Measurements from ENCODE around the gene NASP. TPM values are rescaled to one million over a fixed set of nuclear protein-coding genes. Genes with fewer than 3 reads are reported as not detected.

The NASP gene
- total and polyA plus RNA-seq, 10 donors, result 85.1 to 151 (median 117) TPM

DNA sequence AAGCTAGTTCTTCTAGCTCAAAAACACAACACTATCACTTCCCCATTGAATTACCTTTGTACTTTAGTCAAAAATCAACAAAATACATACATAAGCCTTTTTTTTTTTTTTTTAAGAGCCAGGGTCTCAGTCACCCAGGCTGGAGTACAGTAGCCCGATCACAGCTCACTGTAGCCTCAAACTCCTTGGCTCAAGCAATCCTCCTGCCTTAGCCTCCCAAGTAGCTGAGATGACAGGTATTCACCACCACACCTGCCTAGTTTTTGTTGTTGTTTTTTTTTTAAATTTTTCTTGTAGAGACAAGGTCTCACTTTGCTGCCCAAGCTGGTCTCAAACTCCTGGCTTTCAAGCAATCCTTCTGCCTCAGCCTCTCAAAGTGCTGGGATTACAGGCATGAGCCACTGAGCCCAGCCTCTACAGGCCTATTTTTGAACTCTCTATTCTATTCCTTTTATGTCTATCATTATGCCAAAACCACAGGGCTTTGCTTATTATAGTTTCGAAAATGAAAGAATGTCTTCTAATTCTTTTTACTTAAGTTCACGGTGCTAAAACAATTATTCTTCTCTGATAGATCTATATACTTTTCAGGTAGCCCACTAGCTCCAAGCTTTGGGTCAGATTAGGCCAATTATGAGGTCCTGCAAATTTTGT, 72.9 kb downstream of the NASP start:
- Histone ChIP-seq H3K4me3 (no peak overlapping the region), H3K27ac (no peak overlapping the region), H3K27me3 (replicated peaks in 1 of 7) (no peaks in the 10 kb centered on the region), H3K4me1 (peaks cover 0 to 5% (median 0%) of the 10 kb centered on the region in 6 donors), H3K36me3 (peaks cover 9 to 100% (median 88%) of the 10 kb centered on the region in 6 donors), H3K9me3 (no peaks in the 10 kb centered on the region)
- 92 to 97% (median 94%) methylated on average over 3 of the region's 3 CpGs for WGBS, 5 donors
- intact Hi-C loops (cut with DNase I; ENCODE audit: low total_unique reads), result no loop called here
- no peak for DNase-seq
- TF ChIP-seq, protein P1, sequence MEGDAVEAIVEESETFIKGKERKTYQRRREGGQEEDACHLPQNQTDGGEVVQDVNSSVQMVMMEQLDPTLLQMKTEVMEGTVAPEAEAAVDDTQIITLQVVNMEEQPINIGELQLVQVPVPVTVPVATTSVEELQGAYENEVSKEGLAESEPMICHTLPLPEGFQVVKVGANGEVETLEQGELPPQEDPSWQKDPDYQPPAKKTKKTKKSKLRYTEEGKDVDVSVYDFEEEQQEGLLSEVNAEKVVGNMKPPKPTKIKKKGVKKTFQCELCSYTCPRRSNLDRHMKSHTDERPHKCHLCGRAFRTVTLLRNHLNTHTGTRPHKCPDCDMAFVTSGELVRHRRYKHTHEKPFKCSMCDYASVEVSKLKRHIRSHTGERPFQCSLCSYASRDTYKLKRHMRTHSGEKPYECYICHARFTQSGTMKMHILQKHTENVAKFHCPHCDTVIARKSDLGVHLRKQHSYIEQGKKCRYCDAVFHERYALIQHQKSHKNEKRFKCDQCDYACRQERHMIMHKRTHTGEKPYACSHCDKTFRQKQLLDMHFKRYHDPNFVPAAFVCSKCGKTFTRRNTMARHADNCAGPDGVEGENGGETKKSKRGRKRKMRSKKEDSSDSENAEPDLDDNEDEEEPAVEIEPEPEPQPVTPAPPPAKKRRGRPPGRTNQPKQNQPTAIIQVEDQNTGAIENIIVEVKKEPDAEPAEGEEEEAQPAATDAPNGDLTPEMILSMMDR (IDR thresholded peaks at IDR 0.05 in 8 of 11, conservative IDR thresholded peaks at IDR 0.05 in 3 of 11), result no peak
- TF ChIP-seq POLR2AphosphoS5 (IDR thresholded peaks at IDR 0.05) (no peak), POLR2A (IDR thresholded peaks at IDR 0.05) (no peak)

DNA sequence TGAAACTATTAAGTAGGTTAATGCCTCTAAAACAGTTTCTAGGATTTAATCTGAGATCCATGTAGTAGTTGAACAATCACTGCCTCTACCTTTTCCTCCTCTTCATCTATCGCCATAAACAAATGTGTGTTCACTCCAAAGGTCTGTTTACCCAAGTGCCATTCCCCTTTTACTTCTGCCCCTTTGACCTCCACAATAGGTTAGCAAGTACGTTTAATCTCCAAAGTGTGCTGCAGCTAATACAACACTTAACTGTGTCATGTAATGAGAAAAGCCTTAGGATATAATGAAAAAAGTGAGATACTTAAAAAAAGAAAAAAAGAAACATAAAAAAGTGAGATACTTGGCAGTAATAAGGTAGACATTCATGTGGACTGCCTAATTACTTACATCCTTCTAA, 74.3 kb downstream of the NASP start:
- no peak for DNase-seq
- intact Hi-C loops (cut with DNase I; ENCODE audit: low total_unique reads), result no loop called here
- no peak overlapping the region for H3K4me3 ChIP-seq
- WGBS, 5 donors, result 85 to 90% (median 87%) methylated on average over 2 of the region's 2 CpGs
- H3K27ac ChIP-seq, result no peak overlapping the region
- no peaks in the 10 kb centered on the region for H3K9me3 ChIP-seq
- no peaks in the 10 kb centered on the region for H3K27me3 ChIP-seq (replicated peaks in 1 of 7)
- TF ChIP-seq POLR2A (IDR thresholded peaks at IDR 0.05) (no peak), POLR2AphosphoS5 (IDR thresholded peaks at IDR 0.05) (no peak)
- TF ChIP-seq, protein P1 (IDR thresholded peaks at IDR 0.05 in 8 of 11, conservative IDR thresholded peaks at IDR 0.05 in 3 of 11), result no peak
- H3K36me3 ChIP-seq, result peaks cover 9 to 91% (median 74%) of the 10 kb centered on the region in 6 donors
- H3K4me1 ChIP-seq, result peaks cover 0 to 14% (median 2%) of the 10 kb centered on the region in 6 donors

DNA sequence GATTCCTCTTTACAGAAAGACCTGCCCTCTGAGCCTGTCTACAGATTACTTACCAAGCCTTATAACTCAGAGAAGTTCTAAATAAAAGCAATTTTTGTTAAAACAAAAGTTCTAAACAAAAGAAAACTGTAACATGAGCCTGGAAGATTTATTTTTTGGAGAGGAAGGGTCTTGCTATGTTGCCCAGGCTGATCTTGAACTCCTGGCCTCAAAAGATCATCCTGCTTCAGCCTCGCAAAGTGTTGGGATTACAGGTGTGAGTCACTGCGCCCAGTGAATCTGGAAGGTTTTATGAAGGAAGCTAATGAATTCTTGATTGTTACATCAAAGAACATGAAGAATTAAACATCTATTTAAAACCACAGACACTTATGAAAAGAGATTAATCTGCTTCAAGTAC, 75.4 kb downstream of the NASP start:
- no peaks in the 10 kb centered on the region for H3K9me3 ChIP-seq
- peaks cover 9 to 84% (median 63%) of the 10 kb centered on the region in 6 donors for H3K36me3 ChIP-seq
- no peak overlapping the region for H3K27ac ChIP-seq
- DNase-seq, result no peak
- H3K27me3 ChIP-seq (replicated peaks in 1 of 7), result no peaks in the 10 kb centered on the region
- peaks cover 0 to 20% (median 2%) of the 10 kb centered on the region in 6 donors for H3K4me1 ChIP-seq
- TF ChIP-seq, protein P1 (IDR thresholded peaks at IDR 0.05 in 8 of 11, conservative IDR thresholded peaks at IDR 0.05 in 3 of 11), result no peak
- TF ChIP-seq POLR2AphosphoS5 (IDR thresholded peaks at IDR 0.05), result no peak
- TF ChIP-seq POLR2A (IDR thresholded peaks at IDR 0.05), result no peak
- 95 to 99% (median 96%) methylated on average over 2 of the region's 2 CpGs for WGBS, 5 donors
- intact Hi-C loops (cut with DNase I; ENCODE audit: low total_unique reads), result no loop called here
- H3K4me3 ChIP-seq, result no peak overlapping the region

DNA sequence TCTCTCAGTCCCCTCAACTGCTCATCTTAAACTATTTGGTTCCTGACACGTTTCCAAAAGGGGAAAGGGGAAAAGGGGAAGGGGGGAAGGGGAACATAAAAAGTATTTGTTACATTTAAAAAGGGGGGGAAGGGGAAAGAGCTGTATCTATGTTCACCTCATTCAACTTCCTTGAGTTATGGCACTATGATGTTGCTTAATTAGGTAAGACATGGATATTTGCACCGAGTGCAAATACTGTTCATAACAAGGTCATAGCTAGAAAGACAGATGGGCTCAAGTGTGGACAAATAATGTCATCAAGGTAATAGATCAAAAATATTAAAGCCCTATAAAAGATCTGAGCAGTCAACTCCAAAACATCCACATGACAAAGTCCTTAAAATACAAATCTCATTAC, 76.5 kb downstream of the NASP start:
- Histone ChIP-seq H3K27me3 (replicated peaks in 1 of 7) (no peaks in the 10 kb centered on the region), H3K9me3 (no peaks in the 10 kb centered on the region), H3K27ac (no peak overlapping the region), H3K36me3 (peaks cover 3 to 84% (median 52%) of the 10 kb centered on the region in 6 donors), H3K4me1 (peaks cover 0 to 32% (median 2%) of the 10 kb centered on the region in 6 donors), H3K4me3 (no peak overlapping the region)
- intact Hi-C loops (cut with DNase I; ENCODE audit: low total_unique reads), result no loop called here
- WGBS, 5 donors, result 46 to 81% (median 62%) methylated on average over 2 of the region's 2 CpGs
- TF ChIP-seq, protein P1 (IDR thresholded peaks at IDR 0.05 in 8 of 11, conservative IDR thresholded peaks at IDR 0.05 in 3 of 11), result no peak
- TF ChIP-seq POLR2A (IDR thresholded peaks at IDR 0.05), result no peak
- TF ChIP-seq POLR2AphosphoS5 (IDR thresholded peaks at IDR 0.05), result no peak
- no peak for DNase-seq

Data from spleen (tissue), 11 donors.